HK-2 (cell line): ENCODE measurements around the gene TMEM132D.
"Not testable (repeated sequence)": the region's sequence is repeated elsewhere in the genome, so short reads cannot be mapped to it uniquely, and the experiment has no call there.

ENCODE experiments used
- DNase-seq: peaks from one replicate; pipeline ENCODE4 v3.0.0-alpha.2; 2018; ENCODE audit not compliant: unreplicated experiment

The TMEM132D gene

GRCh38 chr12:129903956-129904829 lies at the start of gene TMEM132D:
TMEM132D (minus strand) TSS chr12:129904025.
- DNase-seq, result no peak

GRCh38 chr12:129949651-129950050 lies 45.8 kb upstream of the TMEM132D start:
- DNase-seq, result no peak

DNA sequence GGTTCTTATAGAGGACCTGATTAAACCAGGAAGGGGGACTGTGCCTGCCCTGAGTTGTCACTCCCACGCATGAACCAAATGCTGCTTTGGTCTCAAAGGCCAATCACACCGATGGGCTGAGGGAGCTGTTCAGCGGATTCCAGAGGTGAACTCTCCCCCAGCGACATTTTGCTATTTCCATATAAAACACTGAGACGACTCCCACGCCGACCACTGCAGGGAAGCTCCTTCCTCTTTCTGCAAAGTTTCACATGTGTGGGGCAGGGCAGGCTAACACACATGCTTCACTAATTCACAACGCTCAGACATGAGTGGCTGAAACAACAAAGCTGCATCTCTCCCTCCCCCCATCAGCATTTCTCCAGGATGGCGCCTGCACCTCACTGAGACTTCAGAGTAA lies 37.8 kb upstream of the TMEM132D start:
- DNase-seq, result no peak

- DNase-seq, result no peak
Measured at GRCh38 chr12:129938089-129938488, 34.3 kb upstream of the TMEM132D start.

- DNase-seq, result no peak
Measured at GRCh38 chr12:129937426-129937825, 33.6 kb upstream of the TMEM132D start.

GRCh38 chr12:129928643-129929042 lies 24.8 kb upstream of the TMEM132D start:
- DNase-seq, result no peak

DNA sequence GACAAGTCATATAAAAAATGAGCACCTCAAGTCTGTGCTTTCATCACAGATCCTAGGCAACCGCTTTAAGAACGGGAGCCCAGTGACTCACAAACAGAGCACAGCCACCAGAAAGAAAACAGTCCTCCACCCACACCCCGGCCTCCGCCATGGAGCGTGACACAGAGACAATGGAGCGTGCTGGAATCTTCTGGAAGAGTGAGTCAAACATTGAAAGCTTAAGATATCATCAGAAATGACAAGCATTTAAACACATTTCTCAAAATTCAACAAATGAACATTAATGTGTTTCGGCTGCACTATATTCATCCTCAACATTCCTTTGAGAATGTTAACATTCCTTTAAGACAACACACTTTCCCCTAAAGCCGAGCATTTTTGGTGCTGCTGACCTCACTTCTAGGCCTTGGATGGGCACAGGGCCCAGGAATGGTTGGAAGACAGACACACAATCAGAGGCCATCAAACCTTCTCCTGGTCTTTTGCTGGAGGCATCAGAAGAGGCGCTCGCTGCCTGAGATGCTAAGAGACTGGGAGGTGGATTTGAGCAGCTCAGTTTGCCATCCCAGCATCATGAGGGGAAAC lies 23.6 kb upstream of the TMEM132D start:
- DNase-seq, result no peak

DNA sequence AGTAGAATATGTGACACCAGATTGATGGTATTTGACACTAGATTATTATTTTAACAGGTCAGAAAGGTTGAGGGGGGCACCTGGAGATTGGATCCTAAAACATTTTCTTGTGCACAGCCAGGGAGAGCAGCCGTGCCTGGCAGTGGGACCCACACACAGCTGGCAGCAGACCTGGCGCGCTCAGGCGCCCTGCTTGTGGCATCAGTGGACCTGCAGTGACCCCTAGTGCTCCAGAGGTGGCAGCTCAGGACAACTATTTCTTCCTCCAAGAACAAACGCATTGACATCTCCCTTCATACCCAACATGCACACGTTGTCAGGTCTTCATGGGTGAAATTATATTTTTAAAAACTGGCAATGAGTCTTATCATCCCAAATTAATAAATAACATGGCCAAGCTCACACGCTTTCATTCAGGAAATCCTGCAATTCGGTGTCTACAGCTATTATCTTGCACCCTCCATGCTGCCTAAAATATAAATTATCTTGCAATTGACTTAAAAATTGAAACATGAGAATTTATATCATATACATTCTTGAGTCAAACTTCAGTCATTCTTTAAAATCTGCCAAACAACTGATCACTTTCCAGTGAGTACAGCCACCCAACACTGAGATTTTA lies 7.7 kb upstream of the TMEM132D start:
- DNase-seq, result peak; percentile 35

DNA sequence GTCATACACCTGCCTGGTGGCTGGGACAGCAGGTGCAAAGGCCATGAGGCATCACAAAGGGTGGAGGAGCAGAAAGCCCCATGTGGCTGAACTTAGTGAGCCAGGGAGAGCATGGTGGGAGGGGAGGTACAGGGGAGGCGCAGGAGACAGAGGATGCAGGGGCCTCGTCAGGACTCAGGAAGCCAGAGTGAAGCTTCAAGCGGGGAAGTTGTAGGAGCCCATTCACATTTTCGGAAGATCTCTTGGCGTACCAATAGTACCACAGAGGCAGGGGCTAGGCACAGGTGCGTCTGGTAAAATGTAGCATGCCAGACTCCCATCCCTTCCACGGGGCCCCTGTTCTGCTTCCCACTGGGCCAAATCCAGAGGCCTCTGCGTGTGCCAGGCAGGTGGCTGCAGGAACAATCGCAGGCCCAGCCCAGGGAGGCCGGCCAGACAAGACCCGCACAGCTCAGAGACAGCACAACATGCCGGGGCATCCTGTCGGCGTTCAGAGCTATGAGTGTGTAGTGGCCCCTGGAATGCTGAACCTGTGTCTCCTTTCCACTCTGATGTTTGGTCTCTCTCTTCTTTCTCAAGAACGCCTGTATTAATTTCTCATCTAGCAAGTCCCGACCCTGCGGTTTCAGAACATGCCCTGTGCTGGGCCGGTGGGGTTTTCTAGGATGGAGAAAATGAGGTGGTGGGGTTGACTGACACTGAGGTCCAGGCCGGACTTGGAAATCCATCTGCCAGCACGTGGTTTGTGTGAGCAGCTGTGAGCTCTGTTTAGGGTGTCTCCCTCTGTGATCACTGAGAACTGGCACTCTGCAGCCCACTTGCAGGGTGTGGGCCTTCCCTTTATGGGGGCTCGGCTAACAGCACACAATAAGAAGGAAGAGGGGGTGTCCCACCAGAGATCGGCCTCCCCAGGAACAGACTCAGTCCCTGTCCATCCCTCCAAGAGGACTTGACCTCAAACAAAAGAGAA lies 5.5 kb upstream of the TMEM132D start:
- no peak for DNase-seq

DNA sequence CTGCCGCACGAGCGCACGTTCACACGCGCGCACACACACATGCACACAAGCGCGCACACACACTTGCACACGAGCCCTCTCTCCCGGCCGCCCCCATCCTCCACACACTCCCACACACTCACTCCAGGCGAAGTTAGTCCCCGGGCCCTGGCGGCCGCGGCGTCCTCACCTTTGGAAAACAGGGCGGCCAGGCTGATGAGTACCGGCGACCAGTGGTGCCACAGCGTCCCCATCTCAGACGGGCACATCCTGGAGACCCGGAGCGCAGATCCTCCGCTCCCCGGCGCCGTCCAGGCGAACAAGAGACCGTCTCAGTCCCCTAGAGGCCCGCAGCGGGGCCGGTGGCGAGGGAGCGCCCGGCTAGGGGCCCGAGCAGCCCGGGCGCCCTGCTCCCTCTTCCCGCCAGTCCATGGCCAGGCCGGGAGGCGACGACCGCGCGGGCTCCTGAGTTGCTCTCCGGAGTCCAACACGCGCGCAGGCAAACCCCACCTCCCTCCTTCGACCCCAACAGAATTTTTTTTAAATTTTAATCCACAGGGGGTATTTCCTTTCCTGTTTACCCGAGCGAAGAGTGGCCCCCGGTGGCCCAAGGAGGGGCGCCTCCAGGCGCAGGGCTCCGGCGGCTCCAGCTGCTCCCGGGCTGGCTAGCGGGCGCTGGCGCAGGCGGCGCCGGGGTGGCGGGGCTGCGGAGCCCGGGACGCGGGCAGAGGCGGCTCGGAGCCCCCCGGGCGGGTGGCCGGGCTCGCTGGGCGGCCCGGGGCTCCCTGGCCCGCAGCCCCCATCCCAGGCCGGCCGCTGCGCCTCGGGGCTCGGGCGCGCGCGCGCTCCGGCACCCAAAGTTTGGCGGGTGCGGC lies 506 bp downstream of the TMEM132D start:
- no peak for DNase-seq

- no peak for DNase-seq
Measured at GRCh38 chr12:129902371-129903091, 1.3 kb downstream of the TMEM132D start.

- DNase-seq, result no peak
Measured at GRCh38 chr12:129901254-129901653, 2.6 kb downstream of the TMEM132D start.

GRCh38 chr12:129900306-129900705 lies 3.5 kb downstream of the TMEM132D start:
- no peak for DNase-seq

GRCh38 chr12:129899045-129899444 lies 4.8 kb downstream of the TMEM132D start:
- not testable (repeated sequence) for DNase-seq

- no peak for DNase-seq
Measured at GRCh38 chr12:129893691-129894090, 10.1 kb downstream of the TMEM132D start.

GRCh38 chr12:129887101-129887500 lies 16.7 kb downstream of the TMEM132D start:
- no peak for DNase-seq

GRCh38 chr12:129886541-129886940 lies 17.3 kb downstream of the TMEM132D start:
- no peak for DNase-seq

GRCh38 chr12:129885287-129885686 lies 18.5 kb downstream of the TMEM132D start:
- DNase-seq, result no peak

- no peak for DNase-seq
Measured at GRCh38 chr12:129877411-129877810, 26.4 kb downstream of the TMEM132D start.

DNA sequence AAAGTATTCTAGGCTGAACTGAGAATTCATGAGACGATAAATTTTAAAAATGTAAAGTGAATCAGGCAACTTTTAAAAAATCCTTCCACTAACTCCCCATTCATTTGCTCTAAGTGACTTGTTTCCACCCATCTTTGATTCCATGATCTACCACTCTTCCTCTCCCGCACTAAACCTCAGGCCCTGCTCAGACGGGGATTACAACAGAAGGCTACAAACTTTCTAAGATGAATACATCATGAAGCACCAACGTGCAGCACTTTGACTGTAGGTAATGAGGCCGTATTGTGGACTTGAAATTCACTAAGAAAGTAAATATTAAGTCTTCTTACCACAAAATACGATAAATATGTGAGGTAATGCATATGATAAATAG lies 30.0 kb downstream of the TMEM132D start:
- no peak for DNase-seq
